NCI-H524 treated with DMSO at 0.1 percent for 48 hours (cell line): ENCODE data around the gene OR51A2.
A peak's percentile ranks its signal among the peaks of the same experiment; 100 is the strongest.
"Not testable (repeated sequence)": the region's sequence is repeated elsewhere in the genome, so short reads cannot be mapped to it uniquely, and the experiment has no call there.

Experiments used
- DNase-seq: peaks from one replicate; lab custom pipeline; 2025; lab: John Stamatoyannopoulos, UW

OR51A2 gene, protein sequence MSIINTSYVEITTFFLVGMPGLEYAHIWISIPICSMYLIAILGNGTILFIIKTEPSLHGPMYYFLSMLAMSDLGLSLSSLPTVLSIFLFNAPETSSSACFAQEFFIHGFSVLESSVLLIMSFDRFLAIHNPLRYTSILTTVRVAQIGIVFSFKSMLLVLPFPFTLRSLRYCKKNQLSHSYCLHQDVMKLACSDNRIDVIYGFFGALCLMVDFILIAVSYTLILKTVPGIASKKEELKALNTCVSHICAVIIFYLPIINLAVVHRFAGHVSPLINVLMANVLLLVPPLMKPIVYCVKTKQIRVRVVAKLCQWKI

DNA sequence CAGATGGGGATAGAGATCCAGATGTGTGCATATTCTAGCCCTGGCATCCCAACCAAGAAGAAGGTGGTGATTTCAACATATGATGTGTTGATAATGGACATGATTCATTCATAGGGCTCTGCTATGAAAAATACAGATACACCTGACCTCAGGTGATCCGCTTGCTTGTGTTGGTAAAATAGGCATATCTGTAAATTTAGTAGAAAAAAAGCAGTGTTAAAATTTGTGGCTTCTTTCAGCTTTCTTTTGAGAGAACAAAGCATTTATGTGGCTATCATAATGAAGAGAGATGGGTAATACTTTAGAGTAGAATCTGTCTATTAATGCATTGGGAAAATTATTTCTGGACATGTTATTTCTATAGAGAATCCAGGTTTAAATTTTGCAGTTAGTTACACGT lies at the start of gene OR51A2:
OR51A2 (minus strand) TSS at position 101 of the 400 bp plus-strand sequence; CDS start at position 101, 0 bp downstream.
- not testable (repeated sequence) for DNase-seq

DNA sequence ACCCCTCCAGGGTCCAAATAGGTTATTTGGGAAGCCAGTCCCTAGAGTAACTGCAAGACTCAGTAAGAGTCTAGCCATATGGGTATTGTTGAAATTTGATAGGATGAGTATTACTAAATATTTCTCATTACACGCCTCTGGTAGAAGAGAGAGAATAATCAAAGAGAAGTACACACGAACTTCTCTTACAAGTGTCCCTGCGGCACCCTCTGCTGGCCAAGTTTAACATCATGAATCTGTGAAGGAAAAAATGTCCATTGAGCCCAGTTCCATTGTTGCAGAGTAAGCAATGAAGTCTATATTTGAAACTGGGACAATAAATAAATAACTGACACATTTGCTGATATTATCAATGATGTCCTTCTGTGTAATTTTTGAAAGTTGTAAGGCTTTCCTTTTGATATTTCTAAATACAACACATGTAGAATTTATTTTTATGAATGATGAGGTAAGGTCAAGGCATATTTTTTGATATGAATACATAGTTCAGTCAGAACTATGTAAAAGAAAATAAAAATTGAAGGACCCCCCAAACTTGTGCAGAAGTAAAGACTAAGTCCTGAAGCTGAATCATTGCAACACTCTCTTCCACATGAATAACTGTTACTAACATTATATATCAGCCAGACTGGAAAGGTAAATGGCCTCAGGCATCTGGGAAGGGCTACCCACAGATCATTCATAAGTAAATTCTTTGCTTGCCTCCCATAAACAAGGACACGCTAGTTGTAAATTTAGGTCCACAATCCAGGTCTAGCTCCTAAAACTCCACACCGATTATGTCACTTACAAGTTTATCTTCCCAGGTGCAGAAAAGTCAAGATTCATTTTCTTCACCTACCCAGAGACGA lies 49.1 kb upstream of the OR51A2 start:
- DNase-seq: peak; percentile 85

DNA sequence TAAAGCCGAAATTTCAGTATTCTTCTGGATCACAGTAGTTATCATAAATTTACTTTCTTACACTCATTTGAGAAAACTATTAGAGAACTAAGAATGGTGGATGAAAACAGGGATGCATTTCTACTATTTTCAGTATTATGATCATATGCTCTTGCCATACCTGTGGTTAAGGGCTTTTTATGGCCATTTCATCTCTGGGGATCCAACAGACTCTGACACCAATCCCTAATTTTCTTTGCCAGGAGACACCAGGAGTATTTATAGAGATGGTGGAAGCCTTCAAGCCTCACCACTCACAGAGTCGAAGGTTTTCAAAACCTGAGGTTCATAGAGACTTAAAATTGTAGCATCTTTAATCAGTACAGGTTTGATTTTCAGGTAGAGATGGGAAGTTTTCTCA lies 39.0 kb upstream of the OR51A2 start, which contains the start of gene OR51L1:
OR51L1 (plus strand) TSS at position 301 of the 400 bp plus-strand sequence. CDS start 4,132 bp downstream, outside the sequence.
- DNase-seq: no peak

DNA sequence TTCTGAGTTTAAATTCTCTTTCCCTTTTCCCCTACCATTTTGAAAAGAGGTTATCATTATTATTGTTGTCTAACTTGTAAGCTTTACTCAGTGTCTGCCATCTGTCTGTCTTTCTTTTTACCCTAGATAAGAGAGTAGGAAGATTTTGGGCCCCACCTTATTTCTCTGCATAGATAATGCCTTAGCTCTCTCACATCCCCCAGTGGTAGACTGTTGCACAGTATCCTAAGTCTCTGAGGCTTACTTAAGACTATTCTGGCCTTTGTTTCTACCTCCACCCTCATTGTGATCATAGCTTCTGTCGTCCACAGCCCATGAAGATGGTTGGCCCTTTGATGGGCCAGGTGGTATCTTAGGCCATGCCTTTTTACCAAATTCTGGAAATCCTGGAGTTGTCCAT lies 35.5 kb upstream of the OR51A2 start:
- peak; percentile 13 for DNase-seq

DNA sequence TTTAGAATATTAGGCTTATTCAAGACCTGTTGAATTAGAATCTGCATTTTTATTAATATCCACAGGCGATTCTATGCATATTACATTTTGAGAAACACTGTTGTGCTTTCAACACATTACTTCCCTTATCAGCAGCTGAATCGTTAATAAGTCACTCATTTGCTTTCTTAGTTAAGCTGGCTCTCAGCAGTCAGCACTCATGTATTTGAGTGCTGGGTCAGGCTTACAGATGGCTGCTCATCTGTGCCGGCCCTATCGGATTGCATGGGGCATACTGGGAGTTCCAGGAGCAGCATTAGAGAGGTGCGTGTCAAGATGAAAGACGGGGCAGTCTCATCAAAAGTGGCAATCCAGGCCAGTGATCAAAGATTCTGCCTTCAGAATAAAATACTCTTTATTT lies 28.3 kb upstream of the OR51A2 start:
- DNase-seq: peak; percentile 68

DNA sequence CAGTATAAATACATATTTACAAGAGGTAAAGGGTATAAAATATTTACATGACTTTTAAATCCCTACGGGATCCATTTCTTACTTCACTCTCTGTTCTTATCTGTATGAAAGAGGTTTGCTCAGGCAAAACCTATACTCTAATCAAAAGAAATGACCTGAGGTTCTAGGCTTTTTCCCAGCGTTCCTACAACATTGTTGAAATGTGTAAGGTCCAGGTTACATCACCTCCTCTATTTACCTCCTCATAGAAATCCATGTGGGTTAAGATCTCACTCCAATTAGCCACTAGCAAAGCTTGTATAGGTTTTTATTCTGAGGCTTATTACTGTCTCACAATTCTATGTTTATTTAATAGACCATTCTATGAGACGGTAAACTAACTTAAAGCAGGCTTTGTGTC lies 27.2 kb upstream of the OR51A2 start:
- DNase-seq: no peak

DNA sequence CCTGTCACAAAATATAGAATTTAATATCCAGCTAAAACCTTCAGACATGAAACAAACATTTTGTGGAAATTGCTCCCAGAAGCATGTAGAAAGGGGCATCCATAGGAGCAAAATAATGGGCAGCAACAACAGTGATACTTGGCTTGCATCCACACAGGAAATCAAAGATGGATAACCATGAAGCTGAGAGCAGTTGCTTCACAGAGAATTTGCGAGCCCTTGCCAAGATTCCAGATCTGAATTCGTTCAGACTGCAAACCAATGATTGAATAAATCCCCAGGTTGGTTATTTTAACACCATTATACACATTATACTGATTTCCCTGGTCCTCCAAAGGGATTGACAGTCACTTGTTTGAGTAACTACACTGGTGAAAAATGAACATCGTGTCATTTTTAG lies 23.5 kb upstream of the OR51A2 start:
- DNase-seq: no peak

DNA sequence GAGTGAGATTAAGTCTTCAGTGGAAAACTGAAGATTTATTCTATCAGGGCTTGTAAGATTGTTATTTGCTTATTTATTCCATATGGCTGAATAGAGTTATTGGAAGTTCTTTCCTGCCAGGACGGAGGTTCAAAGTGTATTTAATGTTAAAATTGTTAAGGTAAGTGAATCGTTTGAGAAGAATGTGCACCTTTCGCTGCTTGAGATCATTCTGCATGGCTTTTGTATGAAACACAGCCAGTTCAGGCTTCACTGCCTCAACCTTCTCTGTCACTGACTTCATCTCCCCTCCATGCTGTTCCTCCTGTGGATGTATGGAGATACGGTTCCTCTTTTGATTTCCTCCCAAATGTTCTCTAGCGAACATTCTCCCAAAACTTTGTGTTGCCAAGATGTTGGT lies 19.9 kb upstream of the OR51A2 start:
- DNase-seq: no peak

DNA sequence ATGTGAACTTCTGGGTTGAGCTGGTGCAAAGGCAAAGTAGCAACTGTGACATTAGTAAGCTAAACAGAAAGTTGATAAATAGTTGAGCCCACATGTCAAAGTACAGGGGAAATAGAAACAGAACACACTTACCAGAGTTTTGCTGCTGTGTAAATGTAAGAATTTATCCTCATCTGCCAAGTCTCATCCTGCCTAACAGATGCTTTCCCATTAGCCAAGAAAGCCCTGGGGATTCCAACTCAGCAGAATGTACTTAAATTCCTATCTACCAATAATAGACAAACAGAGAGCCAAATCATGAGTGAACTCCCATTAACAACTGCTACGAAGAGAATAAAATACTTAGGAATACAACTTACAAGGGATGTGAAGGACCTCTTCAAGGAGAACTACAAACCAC lies 7.3 kb upstream of the OR51A2 start:
- no peak for DNase-seq

DNA sequence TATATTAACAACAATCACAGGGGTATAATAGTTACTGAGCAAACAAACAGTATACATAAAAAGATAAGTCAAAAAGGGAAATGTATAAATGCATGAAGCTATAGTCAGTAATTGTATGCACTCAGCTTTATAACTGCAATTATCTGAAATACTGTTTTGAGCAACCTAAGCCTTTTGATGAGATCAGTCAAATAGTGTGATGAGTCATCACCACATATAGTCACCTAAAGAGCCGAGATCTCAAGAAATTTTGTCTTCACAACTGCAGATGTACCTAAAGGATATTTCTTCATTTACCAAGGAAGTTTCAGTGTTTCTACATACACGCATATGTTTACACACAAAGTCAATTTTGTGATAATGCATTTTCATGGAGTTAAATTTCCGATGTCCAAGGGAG lies 5.4 kb upstream of the OR51A2 start:
- no peak for DNase-seq

DNA sequence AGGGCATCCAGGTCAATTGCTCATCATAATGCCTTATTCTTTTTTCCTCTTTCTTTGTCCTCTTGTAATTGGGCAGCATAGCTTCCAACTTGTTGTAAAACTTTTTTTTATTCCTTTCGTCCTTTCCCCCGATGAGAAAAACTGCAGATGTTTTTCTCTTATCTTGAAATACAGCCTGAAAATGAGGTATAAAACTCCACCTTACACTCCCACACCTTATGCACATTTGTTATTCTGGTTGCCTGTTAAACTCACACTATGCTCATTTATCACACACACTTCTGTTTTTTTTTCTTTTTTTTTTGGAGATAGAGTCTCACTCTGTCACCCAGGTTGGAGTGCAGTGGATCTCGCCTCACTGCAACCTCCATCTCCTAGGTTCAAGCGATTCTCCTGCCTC lies 1.9 kb upstream of the OR51A2 start:
- DNase-seq: no peak

DNA sequence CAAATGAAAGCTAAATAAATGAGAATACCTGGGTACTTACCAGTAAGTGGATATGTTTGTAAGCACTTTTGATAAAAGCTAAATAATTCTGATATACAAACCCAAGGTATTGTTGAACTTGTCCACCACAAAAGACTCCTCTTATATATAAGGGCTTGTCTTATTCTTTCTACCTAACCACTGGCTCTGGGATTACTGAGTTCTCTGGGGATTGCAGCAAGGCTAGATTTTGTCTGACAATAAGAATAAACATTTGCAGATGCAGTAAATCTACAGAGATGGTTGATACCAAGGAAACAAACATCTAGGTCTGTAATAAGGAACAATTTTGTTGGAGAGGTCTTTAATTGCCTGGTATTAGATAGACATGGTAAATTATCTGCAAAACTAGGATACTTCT lies 8.0 kb downstream of the OR51A2 start, which contains the start of gene OR51A4:
OR51A4 (minus strand) TSS at position 101 of the 400 bp plus-strand sequence. CDS start 505 bp downstream, outside the sequence.
- DNase-seq: no peak

DNA sequence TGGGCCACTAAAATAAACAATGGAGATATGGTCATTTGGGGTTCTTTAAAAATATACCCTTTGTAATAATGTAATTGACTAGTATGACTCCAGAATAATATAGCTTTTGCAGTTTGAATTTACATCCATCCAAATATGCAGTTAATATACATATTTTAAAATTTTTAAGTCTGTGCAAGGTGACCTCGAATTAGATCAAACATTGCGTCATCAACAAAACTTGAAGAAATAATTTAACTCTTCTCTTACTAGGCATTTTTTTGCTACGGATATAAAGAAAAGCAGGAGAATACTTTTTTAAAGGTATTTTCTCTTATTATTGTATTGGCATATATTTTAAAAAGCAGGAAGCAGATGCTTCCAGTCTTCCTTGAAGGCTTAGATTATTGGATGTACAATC lies 18.8 kb downstream of the OR51A2 start:
- DNase-seq: no peak

DNA sequence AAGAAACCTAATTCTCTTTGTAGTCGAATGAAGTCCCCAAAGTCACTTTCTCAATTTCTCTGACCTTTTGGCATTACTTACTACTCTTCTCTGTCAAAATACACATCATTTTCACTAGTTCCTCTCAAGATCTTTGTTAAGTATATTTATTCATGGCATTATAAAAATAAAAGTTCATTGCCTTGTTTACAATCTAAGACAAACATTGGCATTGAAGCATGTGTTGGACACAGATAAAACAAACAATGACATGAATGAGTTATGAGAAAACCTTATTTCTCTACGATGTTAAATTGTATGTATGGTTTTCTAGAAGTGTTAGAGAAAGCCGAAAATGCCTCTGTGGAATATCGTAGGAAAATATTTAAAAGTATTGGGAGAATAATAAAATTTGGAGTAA lies 22.8 kb downstream of the OR51A2 start:
- DNase-seq: no peak

DNA sequence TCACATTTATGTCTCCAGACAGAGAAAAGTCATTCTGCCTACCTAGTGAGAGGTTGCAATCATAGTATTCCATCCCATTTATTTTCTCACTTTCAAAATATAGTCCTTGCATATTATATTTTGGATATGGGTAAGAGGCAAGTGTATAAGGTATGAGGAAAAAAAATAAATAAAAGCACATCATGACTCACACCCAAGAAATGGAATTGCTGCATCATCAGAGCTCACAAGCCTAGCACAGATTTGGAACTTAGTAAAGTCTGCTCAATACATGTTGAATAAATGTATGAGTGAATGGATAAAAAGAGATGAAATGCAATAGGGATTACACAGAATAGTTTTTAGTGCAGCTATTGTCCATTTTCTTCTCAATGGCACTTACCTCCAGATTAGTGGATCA lies 28.9 kb downstream of the OR51A2 start:
- no peak for DNase-seq

DNA sequence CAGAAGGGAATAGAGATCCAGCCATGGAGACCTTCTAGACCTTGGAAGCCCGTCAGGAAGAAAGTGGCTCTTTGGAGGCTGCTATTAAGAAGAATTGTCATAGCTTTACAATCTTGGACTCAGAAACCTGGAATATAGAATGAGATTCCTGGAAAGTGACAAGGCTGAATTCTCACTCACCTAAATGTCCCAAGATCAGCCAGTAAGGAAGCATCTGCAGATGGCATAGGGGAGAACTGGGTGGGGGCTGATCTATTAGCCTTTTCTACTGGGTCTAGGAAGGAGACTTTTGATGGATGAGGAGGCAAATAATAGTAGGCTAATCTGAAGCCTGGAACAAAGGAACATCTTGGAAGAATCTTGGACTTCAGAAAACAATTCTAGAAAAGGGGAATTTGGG lies 31.3 kb downstream of the OR51A2 start, which contains the start of gene OR51G1:
OR51G1 (minus strand) TSS at position 101 of the 400 bp plus-strand sequence; CDS start at position 101, 0 bp downstream.
- no peak for DNase-seq

DNA sequence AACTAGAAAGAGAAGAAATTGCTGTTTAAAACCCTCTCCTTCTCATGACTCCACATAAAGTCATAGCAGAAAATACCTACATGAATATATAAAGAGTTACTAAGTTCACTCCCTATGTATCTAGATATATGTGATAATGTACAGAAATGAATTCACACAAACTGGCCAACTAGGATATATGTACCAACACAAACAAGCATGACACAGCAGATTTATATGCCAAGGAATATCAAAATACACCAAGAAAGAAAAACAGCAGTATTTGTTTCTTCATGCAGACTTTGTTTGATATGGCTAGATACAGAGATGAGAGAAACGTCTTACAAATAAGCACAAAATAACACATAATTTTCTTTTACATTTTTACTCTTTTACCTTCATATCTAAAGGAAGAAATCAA lies 33.2 kb downstream of the OR51A2 start:
- DNase-seq: no peak

DNA sequence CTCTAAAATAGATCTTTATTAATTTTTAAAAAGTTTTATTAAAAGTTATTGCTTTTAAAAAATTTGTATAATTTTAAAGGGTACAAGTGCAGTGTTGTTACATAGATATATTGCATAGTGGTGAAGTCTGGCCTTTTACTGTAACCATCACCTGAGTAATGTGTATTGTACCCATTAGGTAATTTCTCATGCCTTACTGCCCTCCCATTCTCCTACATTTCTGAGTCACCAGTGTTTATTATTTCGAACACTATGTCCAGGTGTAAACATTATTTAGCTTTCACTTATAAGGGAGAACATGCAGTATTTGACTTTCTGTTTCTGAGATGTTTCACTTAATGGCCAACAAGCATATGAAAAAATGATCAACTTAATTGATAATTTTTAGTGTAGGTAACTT lies 33.7 kb downstream of the OR51A2 start:
- no peak for DNase-seq

DNA sequence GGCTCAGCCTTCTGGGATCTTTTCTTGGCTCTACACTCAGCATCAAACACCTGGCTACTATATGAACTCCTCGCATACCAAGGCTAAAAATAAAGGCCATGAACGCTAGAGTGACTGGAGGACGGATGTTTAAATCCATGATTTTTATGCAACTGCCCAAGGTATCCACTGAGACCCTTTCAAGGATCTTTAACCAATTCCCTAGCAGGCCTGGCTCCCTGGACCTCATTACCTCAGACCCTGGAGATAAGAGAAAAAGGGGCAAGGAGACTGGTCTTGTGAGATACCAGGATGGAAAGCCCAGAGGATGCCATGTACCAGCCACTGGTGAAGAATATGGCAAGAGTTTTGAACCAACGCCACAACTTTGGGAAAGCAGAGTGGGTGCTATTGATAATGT lies 36.3 kb downstream of the OR51A2 start, which contains the start of gene OR51G2:
OR51G2 (minus strand) TSS at position 101 of the 400 bp plus-strand sequence. CDS start 3,687 bp downstream, outside the sequence.
- DNase-seq: no peak

DNA sequence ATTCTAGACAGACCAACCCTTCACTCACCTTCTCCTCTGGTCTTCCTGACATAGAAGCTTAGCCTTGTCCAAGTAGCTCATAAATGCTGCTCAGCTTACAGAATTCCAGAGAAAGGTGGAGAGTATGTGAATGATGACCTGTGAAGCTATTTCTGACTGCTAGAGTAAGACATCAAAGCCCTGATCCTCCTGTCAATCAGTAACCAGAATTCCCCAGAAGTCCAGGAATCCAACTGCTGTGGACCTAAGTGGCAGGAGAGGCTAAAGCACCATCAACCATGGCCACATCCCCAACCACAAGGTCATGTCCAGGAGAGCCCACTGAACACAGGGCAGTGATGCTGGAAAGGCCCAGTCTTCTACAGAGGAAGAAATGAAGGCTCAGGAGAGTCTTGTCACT lies 38.9 kb downstream of the OR51A2 start:
- no peak for DNase-seq
